Measurements from ENCODE around the gene REEP5. TPM values are rescaled to one million over a fixed set of nuclear protein-coding genes. Genes with fewer than 3 reads are reported as not detected.
"Not testable (repeated sequence)": the region's sequence is repeated elsewhere in the genome, so short reads cannot be mapped to it uniquely, and the experiment has no call there.

Gene REEP5
- total RNA-seq, 1 donor = 15.9 TPM

DNA sequence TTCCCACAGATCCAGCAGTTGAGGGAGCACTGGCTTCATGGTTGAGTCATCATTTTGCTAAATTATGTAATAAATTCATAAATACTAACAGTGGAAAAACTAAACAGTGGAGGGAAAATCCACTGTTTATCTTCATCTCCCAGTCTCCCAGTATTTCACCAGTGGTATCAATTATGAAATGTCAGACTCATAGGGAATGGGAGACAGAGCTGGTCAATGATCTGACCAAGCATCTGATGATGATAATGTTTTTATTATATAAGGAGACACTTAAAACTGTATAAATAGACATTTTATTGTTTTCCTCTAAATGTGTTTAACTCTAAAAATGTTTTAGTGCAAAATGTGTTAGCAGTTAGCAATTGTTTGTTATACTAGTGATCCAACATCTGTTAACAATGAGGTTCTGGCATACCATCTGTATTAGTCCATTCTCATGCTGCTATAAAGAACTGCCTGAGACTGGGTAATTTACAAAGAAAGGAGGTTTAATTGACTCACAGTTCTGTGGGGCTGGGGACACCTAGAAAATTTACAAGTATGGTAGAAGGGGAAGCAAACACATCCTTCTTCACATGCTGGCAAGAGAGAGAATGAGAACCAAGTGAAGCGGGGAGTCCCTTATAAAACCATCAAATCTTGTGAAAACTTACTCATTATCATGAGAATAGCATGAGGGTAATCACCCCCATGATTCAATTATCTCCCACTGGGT is 11.8 kb upstream of the REEP5 start:
- no peak for DNase-seq (ENCODE audit: low read depth in 2 of 3, low spot score in 2 of 3)

GRCh38 chr5:112933105-112933504 is 11.1 kb upstream of the REEP5 start:
- DNase-seq (ENCODE audit: low read depth in 2 of 3, low spot score in 2 of 3) = no peak

DNA sequence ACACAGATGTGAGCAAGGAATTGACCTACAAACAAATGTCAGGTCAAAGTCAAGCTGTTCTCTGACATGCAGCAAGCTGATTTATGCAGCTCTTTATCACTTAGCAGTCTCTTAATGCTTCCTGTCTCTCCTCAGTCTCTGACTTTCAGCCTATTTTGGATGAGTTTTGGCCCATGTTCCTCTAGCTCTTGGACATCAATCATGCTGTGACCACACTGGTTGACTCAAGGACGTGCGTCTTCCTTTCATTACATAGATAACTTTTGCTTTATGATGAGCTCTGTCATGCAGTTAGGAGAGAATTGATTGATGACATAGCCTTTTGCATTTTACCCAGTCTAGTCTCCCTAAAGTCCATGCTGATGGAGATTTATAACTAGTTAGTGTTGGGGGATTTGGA is 9.4 kb upstream of the REEP5 start:
- no peak for DNase-seq (ENCODE audit: low read depth in 2 of 3, low spot score in 2 of 3)

GRCh38 chr5:112930082-112930344 is 8.0 kb upstream of the REEP5 start:
- peak in 2 of 3 donors; percentile 68 to 89 for DNase-seq (ENCODE audit: low read depth in 2 of 3, low spot score in 2 of 3)

- no peak for DNase-seq (ENCODE audit: low read depth in 2 of 3, low spot score in 2 of 3)
Observed at GRCh38 chr5:112929336-112930081, 7.5 kb upstream of the REEP5 start.

DNA sequence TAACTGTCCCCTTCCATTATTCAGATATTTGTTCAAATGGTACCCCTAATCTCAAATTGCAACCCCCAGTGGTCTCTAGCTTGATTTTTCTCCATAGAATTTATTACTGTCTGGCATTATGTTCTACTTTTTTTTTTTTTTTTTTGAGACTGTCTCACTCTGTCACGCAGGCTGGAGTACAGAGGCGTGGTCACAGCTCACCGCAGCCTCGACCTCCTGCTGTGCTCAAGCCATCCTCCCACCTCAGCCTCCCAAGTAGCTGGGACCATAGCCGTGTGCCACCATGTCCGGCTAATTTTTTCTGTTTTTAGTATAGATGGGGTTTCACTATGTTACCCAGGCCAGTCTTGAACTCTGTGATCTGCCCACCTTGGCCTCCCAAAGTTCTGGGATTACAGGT is 2.0 kb upstream of the REEP5 start:
- DNase-seq (ENCODE audit: low read depth in 2 of 3, low spot score in 2 of 3) = no peak

- peak in 2 of 3 donors; percentile 18 to 50 for DNase-seq (ENCODE audit: low read depth in 2 of 3, low spot score in 2 of 3)
Observed at GRCh38 chr5:112923148-112923917, 1.3 kb upstream of the REEP5 start.

GRCh38 chr5:112921026-112921832 is 798 bp downstream of the REEP5 start:
- DNase-seq (ENCODE audit: low read depth in 2 of 3, low spot score in 2 of 3) = peak; percentile 31 to 52 (median 39)

- DNase-seq (ENCODE audit: low read depth in 2 of 3, low spot score in 2 of 3) = no peak
Observed at GRCh38 chr5:112919972-112920371, 2.1 kb downstream of the REEP5 start.

DNA sequence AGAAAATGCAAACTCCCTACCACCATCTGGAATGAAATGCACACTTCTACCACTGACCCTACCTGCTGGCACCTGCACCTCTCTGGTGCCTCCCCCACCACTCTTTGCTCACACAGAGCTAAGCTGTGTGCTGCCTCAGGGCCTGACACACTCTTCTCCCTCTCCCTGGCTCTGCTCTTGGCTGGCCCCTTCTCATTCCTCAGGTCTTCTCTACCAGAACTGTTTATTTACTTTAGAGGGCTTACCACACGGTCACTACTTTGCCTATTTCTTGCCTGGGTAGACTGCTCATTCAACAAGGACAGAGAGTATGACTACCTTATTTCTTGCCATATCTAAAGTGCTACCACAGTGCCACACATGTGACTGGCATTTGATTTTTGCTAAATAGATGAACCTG is 3.3 kb downstream of the REEP5 start:
- no peak for DNase-seq (ENCODE audit: low read depth in 2 of 3, low spot score in 2 of 3)

- no peak for DNase-seq (ENCODE audit: low read depth in 2 of 3, low spot score in 2 of 3)
Observed at GRCh38 chr5:112918136-112918535, 3.9 kb downstream of the REEP5 start.

- no peak for DNase-seq (ENCODE audit: low read depth in 2 of 3, low spot score in 2 of 3)
Observed at GRCh38 chr5:112917453-112917995, 4.5 kb downstream of the REEP5 start.

- DNase-seq (ENCODE audit: low read depth in 2 of 3, low spot score in 2 of 3) = no peak
Observed at GRCh38 chr5:112915831-112916230, 6.2 kb downstream of the REEP5 start.

- no peak for DNase-seq (ENCODE audit: low read depth in 2 of 3, low spot score in 2 of 3)
Observed at GRCh38 chr5:112914584-112914983, 7.4 kb downstream of the REEP5 start.

GRCh38 chr5:112910529-112910928 is 11.5 kb downstream of the REEP5 start:
- no peak for DNase-seq (ENCODE audit: low read depth in 2 of 3, low spot score in 2 of 3)

DNA sequence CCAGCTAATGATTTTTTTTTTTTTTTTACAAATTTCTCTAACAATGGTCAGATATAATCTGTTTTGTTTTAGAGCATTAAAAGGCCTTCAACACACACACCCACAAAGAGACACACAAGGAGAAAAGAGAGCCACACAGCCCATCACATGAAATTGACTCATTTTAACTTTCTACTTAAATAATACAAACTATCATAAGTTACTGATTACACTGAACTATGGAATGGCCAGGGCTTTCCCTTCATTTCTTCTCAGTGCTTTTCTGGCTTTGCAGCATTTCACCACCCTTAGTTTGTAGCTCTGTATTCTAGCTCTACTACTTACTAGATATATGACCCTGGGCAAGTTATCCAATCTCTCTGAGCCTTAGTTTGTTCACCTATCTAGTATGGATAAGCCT is 13.2 kb downstream of the REEP5 start:
- DNase-seq (ENCODE audit: low read depth in 2 of 3, low spot score in 2 of 3) = no peak

- DNase-seq (ENCODE audit: low read depth in 2 of 3, low spot score in 2 of 3) = no peak
Observed at GRCh38 chr5:112907166-112907631, 14.8 kb downstream of the REEP5 start.

GRCh38 chr5:112906637-112907036 is 15.4 kb downstream of the REEP5 start:
- no peak for DNase-seq (ENCODE audit: low read depth in 2 of 3, low spot score in 2 of 3)

DNA sequence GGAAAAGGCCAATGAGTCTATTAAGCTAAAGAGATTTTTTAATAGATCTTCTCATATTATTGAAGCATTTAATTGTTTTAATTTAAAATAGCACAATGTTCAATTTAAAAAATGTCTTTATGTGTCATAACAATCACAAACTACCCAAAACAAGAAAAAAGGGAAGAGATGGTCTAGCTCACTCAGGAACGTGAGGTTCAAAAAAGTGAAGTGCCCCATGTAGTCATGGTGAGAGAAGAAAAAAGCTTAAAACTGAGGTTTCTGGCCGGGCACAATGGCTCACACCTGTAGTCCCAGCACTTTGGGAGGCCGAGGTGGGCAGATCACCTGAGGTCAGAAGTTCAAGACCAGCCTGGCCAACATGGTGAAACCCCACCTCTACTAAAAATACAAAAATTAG is 17.0 kb downstream of the REEP5 start:
- DNase-seq (ENCODE audit: low read depth in 2 of 3, low spot score in 2 of 3) = not testable (repeated sequence)

DNA sequence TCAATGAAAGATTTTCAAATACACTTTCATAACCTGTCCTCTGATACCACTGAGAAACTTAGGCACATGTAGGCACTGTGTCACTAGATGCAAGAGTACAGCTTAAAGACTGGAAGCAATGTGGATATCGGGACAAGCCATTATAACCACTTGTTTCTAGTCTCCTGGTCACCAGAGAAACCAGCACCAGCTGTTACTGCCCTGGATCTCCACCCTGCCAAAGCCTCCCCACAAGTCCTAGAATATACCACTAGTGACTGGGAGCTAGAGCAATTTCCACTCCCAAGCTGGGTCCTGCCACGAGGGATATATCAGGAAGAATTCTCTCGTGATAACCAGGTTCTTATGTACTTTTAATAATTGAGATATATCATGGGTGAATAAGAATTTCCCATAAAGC is 19.5 kb downstream of the REEP5 start:
- no peak for DNase-seq (ENCODE audit: low read depth in 2 of 3, low spot score in 2 of 3)

- DNase-seq (ENCODE audit: low read depth in 2 of 3, low spot score in 2 of 3) = no peak
Observed at GRCh38 chr5:112895682-112896081, 26.3 kb downstream of the REEP5 start.

Data from hematopoietic multipotent progenitor cell (in vitro differentiated cells).